Glutamatergic neuron (in vitro differentiated cells): Measurements from ENCODE around the gene ANKRD13D. TPM values are rescaled to one million over a fixed set of nuclear protein-coding genes. Genes with fewer than 3 reads are reported as not detected.

Experiments used
- DNase-seq: peaks from one replicate; pipeline ENCODE4 v3.0.0; 2022
- H3K27ac Mint-ChIP-seq: one replicate; pipeline ENCODE4 v1.8.0; 2020; ENCODE audit warnings: mild to moderate bottlenecking, mixed read lengths, inconsistent platforms; ENCODE audit not compliant: unreplicated experiment
- H3K27me3 Mint-ChIP-seq: one replicate; pipeline ENCODE4 v1.8.0; 2020; ENCODE audit warnings: mild to moderate bottlenecking, moderate library complexity, mixed read lengths, inconsistent platforms; ENCODE audit not compliant: unreplicated experiment
- H3K36me3 Mint-ChIP-seq: one replicate; pipeline ENCODE4 v1.8.0; 2020; ENCODE audit warnings: mild to moderate bottlenecking, mixed read lengths, inconsistent platforms; ENCODE audit not compliant: unreplicated experiment
- H3K4me1 Mint-ChIP-seq: one replicate; pipeline ENCODE4 v1.8.0; 2020; ENCODE audit warnings: mild to moderate bottlenecking, low read depth, mixed read lengths, inconsistent platforms; ENCODE audit not compliant: unreplicated experiment
- H3K4me3 Mint-ChIP-seq: one replicate; pipeline ENCODE4 v1.8.0; 2020; ENCODE audit warnings: mild to moderate bottlenecking, mixed read lengths, inconsistent platforms; ENCODE audit not compliant: unreplicated experiment
- H3K9me3 Mint-ChIP-seq: one replicate; pipeline ENCODE4 v1.8.0; 2020; ENCODE audit warnings: mild to moderate bottlenecking, moderate library complexity, mixed read lengths, inconsistent platforms; ENCODE audit not compliant: unreplicated experiment
- total RNA-seq: library from RNA; stranded (reverse); fragmentation: NEBNext Ultra II Directional; extraction: Animal tissue kit (Norgen Biotek cat#: 25700); gene quantifications from one replicate; pipeline ENCODE4 v1.2.1, GENCODE V29; 2021; ENCODE audit not compliant: unreplicated experiment
- TF ChIP-seq, protein P1 (sequence below): fragments of 200-600 bp; sonication (generic); IDR thresholded peaks from one replicate; pipeline ENCODE4 v1.5.0; 2021; ENCODE audit not compliant: partially characterized antibody, unreplicated experiment

ANKRD13D gene
- total RNA-seq, 1 donor from 2014 or later: 109 TPM

DNA sequence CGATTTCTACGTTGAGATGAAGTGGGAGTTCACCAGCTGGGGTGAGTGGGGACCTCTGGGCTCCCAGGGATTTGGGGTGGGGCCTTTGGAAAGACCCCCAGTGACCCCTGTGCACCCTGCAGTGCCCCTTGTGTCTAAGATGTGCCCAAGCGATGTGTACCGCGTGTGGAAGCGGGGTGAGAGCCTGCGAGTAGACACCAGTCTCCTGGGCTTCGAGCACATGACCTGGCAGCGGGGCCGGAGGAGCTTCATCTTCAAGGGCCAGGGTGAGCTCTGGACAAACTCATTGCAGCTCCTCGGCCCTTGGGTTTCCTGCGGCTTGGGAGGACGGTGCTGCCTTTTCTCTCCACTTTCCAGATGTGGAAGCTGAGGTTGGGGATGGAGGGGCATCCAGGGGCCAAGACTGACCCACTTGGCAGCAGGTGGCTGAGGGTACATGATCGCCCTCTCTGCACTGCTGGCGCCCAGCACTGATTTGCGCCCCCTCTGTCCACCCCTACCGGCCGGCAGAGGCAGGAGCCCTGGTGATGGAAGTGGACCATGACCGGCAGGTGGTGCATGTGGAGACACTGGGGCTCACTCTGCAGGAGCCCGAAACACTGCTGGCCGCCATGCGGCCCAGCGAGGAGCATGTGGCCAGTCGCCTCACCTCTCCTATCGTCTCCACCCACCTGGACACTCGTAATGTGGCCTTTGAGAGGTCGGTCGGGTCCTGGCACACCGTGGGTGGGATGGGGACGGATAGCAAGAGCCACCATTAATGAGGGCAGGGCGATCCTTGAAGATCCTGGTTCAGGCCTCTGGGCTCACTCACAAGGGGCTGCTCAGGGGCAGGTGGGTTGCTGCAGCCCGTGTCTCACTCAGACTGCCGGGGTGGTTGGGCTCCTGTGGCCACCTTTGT, 2.6 kb downstream of the ANKRD13D start:
- Mint-ChIP-seq H3K36me3 (peaks cover 11% of the 10 kb centered on the region), H3K4me1 (peaks cover 7% of the 10 kb centered on the region), H3K27ac (no peak overlapping the region), H3K4me3 (no peak overlapping the region), H3K9me3 (peaks cover 13% of the 10 kb centered on the region), H3K27me3 (peaks cover 16% of the 10 kb centered on the region)
- DNase-seq: no peak
- TF ChIP-seq, protein P1, sequence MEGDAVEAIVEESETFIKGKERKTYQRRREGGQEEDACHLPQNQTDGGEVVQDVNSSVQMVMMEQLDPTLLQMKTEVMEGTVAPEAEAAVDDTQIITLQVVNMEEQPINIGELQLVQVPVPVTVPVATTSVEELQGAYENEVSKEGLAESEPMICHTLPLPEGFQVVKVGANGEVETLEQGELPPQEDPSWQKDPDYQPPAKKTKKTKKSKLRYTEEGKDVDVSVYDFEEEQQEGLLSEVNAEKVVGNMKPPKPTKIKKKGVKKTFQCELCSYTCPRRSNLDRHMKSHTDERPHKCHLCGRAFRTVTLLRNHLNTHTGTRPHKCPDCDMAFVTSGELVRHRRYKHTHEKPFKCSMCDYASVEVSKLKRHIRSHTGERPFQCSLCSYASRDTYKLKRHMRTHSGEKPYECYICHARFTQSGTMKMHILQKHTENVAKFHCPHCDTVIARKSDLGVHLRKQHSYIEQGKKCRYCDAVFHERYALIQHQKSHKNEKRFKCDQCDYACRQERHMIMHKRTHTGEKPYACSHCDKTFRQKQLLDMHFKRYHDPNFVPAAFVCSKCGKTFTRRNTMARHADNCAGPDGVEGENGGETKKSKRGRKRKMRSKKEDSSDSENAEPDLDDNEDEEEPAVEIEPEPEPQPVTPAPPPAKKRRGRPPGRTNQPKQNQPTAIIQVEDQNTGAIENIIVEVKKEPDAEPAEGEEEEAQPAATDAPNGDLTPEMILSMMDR: no peak

DNA sequence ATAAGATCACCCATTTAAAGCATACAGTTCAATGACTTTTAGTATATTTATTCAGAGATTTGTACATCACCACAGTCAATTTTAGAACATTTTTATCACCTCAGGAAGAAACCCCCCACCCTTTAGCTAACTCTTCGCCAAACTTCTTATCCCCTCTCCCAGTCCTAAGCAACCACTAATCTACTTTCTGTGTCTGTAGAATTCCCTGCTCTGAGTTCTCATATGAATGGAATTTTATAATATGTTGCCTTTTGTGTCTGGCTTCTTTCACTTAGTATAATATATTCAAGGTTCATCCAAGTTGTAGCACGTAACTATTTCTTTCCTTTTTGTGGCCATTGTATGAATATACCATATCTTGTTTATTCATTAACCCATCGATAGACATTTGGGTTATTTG, 3.6 kb downstream of the ANKRD13D start:
- DNase-seq: no peak
- peaks cover 6% of the 10 kb centered on the region for H3K9me3 Mint-ChIP-seq

DNA sequence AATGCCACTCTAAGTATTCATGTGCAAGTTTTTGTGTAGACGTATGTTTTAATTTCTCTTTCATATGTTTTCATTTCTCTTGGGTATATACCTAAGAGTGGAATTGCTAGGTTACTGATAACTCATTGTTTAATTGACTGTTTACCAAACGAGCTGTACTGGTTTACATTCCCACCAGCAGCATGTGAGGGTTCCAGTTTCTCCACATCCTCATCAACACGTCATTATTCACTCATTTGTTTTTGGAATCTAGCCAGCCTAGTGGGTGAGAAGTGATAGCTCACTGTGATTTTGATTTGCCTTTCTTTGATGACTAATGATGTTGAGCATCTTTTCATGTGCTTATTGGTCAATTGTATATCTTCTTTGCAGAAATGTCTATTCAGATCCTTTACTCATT, 4.0 kb downstream of the ANKRD13D start:
- no peaks in the 10 kb centered on the region for H3K4me1 Mint-ChIP-seq
- DNase-seq: no peak
- TF ChIP-seq, protein P1: no peak
- peaks cover 7% of the 10 kb centered on the region for H3K27me3 Mint-ChIP-seq
- H3K9me3 Mint-ChIP-seq: peaks cover 6% of the 10 kb centered on the region
- H3K36me3 Mint-ChIP-seq: peaks cover 16% of the 10 kb centered on the region
- H3K4me3 Mint-ChIP-seq: no peak overlapping the region
- no peak overlapping the region for H3K27ac Mint-ChIP-seq

More for the DNA sequence above, 3.6 kb downstream of the ANKRD13D start:
- peaks cover 16% of the 10 kb centered on the region for H3K36me3 Mint-ChIP-seq
- H3K4me3 Mint-ChIP-seq: no peak overlapping the region
- H3K4me1 Mint-ChIP-seq: peaks cover 3% of the 10 kb centered on the region
- peaks cover 10% of the 10 kb centered on the region for H3K27me3 Mint-ChIP-seq
- TF ChIP-seq, protein P1: no peak
- no peak overlapping the region for H3K27ac Mint-ChIP-seq

DNA sequence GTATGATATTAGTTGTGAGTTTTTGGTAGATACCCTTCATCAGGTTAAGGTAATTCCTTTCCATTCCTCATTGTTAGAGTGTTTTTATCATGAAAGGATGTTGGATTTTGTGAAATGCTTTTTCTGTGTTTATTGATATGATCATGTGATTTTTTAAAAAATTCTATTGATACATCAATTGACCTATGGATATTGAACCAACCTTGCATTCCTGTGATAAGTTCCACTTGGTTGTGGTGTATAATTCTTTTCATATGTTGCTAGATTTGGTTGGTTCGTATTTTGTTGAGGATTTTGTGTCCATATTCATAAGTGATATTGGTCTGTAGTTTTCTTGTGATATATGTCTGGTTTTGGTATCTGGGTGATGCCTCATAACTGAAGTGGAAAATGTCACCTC, 6.7 kb downstream of the ANKRD13D start:
- H3K27ac Mint-ChIP-seq: no peak overlapping the region
- no peaks in the 10 kb centered on the region for H3K4me1 Mint-ChIP-seq
- TF ChIP-seq, protein P1: no peak
- peaks cover 5% of the 10 kb centered on the region for H3K9me3 Mint-ChIP-seq
- peaks cover 21% of the 10 kb centered on the region for H3K36me3 Mint-ChIP-seq
- H3K27me3 Mint-ChIP-seq: no peaks in the 10 kb centered on the region
- DNase-seq: no peak
- H3K4me3 Mint-ChIP-seq: no peak overlapping the region

DNA sequence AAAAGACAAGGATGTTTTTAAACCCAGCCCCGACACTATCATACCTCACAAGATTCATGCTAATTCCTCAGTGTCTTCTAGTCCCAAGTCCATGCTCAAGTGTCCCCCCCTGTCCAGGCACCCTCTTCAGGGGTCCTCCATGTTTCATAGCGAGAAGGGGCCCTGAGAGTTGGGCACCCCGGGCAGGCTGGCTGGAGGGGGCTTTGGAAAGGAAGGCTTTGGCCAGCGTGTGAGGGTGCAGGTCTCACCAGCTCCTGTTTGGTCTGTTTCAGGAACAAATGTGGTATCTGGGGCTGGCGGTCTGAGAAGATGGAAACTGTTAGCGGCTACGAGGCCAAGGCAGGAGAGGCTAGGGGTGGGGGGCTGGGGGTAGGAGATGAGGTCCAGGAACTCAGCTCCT, 9.7 kb downstream of the ANKRD13D start:
- DNase-seq: no peak
- no peak overlapping the region for H3K4me3 Mint-ChIP-seq
- H3K36me3 Mint-ChIP-seq: peaks cover 21% of the 10 kb centered on the region
- H3K27me3 Mint-ChIP-seq: peaks cover 2% of the 10 kb centered on the region
- TF ChIP-seq, protein P1: no peak
- peaks cover 4% of the 10 kb centered on the region for H3K4me1 Mint-ChIP-seq
- H3K27ac Mint-ChIP-seq: peak overlapping the region; percentile 20
- H3K9me3 Mint-ChIP-seq: peaks cover 3% of the 10 kb centered on the region
